CD1c-positive myeloid dendritic cell (primary cell): ENCODE results near the gene NVL.
A peak's percentile ranks its signal among the peaks of the same experiment; 100 is the strongest.
"Not testable (repeated sequence)": the region's sequence is repeated elsewhere in the genome, so short reads cannot be mapped to it uniquely, and the experiment has no call there.

Experiments used
- DNase-seq: peaks from one replicate; pipeline ENCODE4 v3.0.0-alpha.2; 2016; ENCODE audit errors: extremely low spot score

Gene NVL

GRCh38 chr1:224329842-224330753 lies at the start of gene NVL:
TSS of gene NVL (minus strand) at chr1:224330172. CDS start at chr1:224330127, 45 bp downstream.
- DNase-seq = peak; percentile 88

- peak; percentile 53 for DNase-seq
Observed at GRCh38 chr1:224378855-224379631, 49.1 kb upstream of the NVL start.

DNA sequence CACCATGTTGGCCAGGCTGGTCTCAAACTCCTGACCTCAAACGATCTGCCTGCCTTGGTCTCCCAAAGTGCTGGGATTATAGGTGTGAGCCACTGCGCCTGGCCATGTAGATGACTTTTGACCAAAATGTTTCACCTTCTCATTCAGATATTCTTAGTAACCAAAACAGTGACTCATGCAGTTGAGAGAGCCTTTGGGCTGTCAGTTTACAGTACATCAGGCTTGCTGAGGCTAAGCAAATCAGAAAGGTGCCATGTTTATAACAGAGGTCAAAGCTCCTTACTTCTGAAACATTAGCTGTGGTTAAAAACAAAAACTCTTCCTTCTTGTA lies 47.7 kb upstream of the NVL start:
- DNase-seq = no peak

DNA sequence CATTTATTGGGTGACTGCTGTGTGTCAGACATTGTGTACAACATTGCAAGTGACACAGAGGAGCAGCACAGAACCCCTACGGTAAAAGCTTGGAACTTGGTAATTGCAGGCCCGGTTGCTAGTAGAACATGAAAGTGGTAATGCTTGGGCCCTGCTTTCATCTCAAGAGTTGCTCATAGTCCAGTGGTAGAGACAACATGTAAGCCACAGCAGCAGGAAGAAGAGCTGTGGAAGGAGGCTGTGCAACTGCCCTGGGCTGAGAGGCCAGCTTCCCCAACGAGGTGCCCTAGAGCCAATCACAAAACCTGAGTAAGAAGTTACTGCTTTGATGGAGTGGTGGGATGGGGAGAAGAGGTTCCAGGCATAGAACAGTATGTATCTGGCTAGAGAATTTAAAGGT lies 45.1 kb upstream of the NVL start:
- DNase-seq = no peak

DNA sequence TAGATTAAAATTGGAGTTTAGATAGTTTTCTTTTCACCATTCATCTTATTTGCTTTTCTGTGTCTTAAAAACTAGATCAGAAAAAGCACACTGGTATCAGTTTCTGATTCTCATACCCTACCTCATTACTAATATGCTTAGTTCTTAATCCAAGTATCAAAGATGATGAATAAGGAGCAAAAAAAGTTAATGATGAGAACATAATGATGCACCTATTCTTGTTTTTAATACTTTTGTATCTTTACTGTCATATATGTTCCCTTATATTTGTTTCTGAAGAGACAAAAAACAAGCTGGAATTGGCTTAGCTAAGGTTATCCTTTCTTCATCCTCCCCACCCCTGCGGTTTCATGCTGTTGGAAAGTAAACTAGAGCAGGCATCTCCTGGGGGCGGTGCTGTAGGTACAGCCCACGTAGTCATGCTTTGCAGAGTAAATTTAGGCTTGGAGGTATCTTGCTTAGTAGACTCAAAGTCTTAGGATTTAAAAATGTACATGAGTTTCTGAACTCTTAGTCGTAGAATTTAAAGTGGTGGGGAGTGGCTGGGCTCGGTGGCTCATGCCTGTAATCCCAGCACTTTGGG lies 43.1 kb upstream of the NVL start:
- DNase-seq = no peak

DNA sequence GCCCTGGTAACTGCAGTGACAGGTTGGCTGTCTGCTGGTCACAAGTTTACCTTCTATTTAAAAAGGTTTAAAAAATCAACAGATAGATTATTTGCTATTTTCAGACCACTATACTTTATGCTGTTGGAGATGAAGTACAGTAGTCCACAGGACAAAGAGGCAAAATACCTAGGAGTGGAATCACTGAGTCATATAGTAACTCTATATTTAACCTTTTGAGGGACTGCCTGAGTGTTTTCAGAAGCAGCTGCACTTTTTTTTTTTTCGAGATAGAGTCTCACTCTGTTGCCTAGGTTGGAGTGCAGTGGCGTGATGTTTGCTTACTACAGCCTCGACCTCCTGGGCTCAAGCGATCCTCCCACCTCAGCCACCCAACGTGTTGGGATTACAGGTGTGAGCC lies 38.4 kb upstream of the NVL start:
- DNase-seq = no peak

DNA sequence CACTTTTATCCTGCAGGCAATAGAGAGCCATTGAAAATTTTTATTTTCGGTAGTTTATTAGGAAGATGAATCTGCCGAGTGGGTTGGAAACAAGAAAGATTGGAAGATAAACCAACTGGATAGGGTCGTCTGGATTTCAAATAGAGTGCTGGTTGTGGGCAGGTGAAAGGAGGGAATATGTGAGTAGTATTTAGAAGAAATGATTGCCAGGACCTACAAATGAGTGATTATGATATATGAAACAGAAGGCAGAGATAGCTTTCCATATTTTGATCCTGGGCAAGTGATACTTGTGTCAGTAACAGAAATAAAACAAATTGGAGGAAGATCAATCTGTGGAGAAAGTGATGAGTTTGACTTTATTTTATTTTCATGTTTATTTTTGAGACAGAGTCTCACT lies 29.2 kb upstream of the NVL start:
- DNase-seq = no peak

GRCh38 chr1:224358237-224358636 lies 28.3 kb upstream of the NVL start:
- peak; percentile 43 for DNase-seq

- peak; percentile 80 for DNase-seq
Observed at GRCh38 chr1:224357626-224358124, 27.7 kb upstream of the NVL start.

DNA sequence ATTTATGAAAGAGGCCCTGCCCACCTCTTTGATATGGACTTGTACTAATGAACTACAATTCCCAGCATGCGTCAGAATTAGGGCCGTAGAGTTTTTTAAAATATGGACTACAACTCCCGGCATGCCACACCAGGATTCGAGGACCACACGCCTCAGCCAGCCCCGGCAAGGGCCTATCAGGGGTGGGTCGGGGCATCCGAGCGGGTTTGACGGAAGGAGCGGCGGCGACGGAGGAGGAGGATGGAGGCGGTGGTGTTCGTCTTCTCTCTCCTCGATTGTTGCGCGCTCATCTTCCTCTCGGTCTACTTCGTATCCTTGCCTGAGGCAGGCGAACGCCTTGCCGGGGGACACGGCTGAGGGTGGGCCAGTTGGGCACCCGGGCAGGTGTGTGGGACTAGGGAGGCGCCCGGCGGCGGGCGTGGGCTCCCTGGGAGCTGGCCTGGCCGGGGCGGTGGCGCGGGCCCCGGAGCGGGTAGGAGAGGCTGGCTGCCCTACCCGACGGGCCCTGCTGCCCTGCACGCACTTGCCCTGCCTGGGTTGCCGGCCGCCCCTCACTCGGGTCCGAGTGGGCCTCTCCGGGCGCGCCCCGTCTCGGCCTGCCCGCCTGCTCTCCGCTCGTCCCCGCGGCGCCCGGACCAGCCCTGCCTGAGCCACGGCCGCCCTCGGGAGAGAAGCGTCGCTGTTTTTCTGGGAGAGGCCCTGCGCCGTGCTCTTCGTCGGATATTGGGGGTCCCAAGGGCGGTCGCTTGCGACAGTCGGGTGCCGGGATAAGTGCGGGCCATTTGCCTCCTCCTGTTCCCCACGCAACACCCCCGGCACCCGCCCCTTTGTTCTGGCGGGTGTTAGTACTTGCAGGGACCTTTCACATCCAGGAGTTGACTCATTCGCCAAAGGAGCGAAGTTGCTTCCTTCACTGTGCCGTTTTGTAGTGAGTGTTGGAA lies 27.0 kb upstream of the NVL start, which contains the start of gene CNIH4:
Gene CNIH4 (plus strand): TSS at position 195 of the 941 bp plus-strand sequence. CDS start 46 bp downstream, at position 241.
- DNase-seq = peak; percentile 95

GRCh38 chr1:224353975-224354925 lies 24.3 kb upstream of the NVL start:
- no peak for DNase-seq

DNA sequence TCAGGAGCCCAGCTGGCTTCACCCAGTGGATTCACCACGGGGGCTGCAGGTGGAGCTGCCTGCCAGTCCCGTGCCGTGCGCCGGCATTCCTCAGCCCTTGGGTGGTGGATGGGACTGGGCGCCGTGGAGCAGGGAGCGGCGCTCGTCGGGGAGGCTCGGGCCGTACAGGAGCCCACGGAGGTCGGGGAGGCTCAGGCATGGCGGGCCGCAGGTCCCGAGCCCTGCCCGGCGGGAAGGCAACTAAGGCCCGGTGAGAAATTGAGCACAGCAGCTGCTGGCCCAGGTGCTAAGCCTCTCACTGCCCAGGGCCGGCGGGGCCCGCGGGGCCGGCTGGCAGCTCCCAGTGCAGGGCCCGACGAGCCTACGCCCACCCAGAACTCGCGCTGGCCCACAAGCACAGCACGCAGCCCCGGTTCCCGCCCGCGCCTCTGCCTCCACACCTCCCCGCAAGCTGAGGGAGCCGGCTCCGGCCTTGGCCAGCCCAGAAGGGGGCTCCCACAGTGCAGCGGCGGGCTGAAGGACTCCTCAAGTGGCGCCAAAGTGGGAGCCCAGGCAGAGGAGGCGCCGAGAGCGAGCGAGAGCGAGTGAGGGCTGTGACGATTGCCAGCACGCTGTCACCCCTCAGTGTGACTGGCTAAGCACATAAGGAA lies 22.6 kb upstream of the NVL start:
- not testable (repeated sequence) for DNase-seq

DNA sequence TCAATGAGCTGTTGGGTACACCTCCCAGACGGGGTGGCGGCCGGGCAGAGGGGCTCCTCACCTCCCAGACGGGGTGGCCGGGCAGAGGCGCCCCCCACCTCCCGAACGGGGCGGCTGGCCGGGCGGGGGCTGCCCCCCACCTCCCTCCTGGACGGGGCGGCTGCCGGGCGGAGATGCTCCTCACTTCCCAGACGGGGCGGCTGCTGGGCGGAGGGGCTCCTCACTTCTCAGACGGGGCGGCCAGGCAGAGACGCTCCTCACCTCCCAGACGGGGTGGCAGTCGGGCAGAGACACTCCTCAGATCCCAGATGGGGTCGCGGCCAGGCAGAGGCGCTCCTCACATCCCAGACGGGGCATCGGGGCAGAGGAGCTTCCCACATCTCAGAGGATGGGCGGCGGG lies 19.7 kb upstream of the NVL start:
- DNase-seq = not testable (repeated sequence)

GRCh38 chr1:224348137-224348536 lies 18.2 kb upstream of the NVL start:
- no peak for DNase-seq

DNA sequence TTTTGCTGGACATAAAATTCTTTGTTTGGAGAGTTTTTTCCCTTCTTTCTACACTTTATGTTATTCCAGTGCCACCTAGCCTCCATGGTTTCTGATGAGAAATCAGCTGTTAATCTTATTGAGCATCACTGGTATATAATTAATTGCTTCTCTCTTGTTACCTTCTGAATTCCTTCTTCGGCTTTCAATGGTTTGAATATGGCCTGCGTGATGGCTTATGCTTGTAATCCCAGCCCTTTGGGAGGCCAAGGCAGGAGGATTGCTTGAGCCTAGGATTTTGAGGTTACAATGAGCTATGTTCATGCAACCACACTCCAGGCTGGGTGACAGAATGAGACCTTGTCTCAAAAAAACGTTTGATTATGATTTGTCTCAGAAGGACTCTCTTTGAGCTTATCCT lies 13.7 kb upstream of the NVL start:
- no peak for DNase-seq

DNA sequence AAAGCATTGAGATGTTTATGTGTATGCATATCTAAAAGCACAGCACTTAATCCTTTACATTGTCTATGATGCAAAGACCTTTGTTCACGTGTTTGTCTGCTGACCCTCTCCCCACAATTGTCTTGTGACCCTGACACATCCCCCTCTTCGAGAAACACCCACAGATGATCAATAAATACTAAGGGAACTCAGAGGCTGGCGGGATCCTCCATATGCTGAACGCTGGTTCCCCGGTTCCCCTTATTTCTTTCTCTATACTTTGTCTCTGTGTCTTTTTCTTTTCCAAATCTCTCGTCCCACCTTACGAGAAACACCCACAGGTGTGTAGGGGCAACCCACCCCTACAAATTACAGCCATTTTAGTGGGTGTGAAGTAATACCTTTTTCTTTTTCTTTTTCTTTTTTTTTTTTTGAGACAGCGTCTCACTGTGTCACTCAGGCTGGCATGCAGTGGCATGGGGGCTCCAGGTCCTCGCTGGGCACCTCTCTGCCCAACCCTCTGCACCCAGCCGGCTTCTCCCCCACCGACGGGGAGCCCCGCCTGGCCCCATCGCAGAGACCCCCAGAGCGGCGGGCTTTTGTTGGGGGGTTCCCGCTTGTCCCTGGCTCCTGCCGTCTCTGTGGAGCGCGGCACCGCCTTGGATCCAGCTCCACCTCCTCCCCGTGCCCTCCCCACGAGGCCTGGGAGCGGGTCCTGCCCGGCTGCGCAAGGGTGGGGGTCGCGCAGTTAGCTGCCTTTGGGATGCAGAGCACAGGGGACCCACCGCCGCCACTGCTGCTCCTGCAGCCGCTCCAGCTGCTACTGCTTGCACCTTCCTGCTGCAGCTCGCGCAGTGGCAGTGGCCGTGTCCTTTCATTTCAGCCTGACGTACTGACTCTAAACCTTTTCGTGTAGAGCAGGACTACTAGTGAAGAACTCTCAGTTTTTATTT lies 10.7 kb upstream of the NVL start:
- DNase-seq = peak; percentile 10

GRCh38 chr1:224339442-224340033 lies 9.6 kb upstream of the NVL start:
- no peak for DNase-seq
